Omental fat pad (tissue), 4 donors: ENCODE results near the gene SH3RF3. TPM values are rescaled to one million over a fixed set of nuclear protein-coding genes. Genes with fewer than 3 reads are reported as not detected.

Experiments used
- ATAC-seq: fragments of 150-250 bp; one replicate; pipeline ENCODE4 v1.9.1; 2016; ENCODE audit warnings: mild to moderate bottlenecking, moderate library complexity; ENCODE audit not compliant: low FRiP score
- DNase-seq: peaks from one replicate; pipeline ENCODE4 v3.0.0-alpha.2; 2019; ENCODE audit warnings: low spot score
- total RNA-seq, 4 donors: library from RNA; depleted of rRNA; stranded (reverse); fragments of >200 nt; gene quantifications; one replicate each; pipeline ENCODE4 v1.1.0, GENCODE V29; 2016
- TF ChIP-seq, protein P1 (sequence below), 3 donors: fragments of 450-650 bp; IDR thresholded peaks; one replicate each; pipeline ENCODE4 v1.5.1; 2016 to 2017; ENCODE audit warnings: antibody characterized with exemption in 3 of 3, mild to moderate bottlenecking in 3 of 3, moderate library complexity in 2 of 3

The SH3RF3 gene
- total RNA-seq, 4 donors from 2014 or later, result 6.5 to 16.6 (median 8.6) TPM

DNA sequence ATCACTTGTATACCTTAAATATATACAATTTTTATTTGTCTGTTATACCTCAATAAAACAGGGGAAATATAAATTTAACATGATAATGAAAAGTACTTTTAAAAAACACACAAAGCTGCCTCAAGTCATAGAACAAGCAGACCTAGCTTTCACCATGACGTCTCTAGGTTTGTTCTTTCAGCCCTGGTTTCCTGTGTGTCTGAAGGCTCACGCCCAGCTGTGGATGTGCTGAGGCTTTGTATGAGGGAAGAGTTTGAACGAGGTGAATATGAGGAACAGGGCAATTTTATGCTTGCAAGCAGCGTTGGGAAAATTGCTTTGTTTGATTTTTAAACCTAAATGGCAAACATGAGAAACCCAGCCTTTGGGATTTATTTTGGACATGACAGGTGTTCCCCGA is 15.3 kb downstream of the SH3RF3 start:
- TF ChIP-seq, protein P1, sequence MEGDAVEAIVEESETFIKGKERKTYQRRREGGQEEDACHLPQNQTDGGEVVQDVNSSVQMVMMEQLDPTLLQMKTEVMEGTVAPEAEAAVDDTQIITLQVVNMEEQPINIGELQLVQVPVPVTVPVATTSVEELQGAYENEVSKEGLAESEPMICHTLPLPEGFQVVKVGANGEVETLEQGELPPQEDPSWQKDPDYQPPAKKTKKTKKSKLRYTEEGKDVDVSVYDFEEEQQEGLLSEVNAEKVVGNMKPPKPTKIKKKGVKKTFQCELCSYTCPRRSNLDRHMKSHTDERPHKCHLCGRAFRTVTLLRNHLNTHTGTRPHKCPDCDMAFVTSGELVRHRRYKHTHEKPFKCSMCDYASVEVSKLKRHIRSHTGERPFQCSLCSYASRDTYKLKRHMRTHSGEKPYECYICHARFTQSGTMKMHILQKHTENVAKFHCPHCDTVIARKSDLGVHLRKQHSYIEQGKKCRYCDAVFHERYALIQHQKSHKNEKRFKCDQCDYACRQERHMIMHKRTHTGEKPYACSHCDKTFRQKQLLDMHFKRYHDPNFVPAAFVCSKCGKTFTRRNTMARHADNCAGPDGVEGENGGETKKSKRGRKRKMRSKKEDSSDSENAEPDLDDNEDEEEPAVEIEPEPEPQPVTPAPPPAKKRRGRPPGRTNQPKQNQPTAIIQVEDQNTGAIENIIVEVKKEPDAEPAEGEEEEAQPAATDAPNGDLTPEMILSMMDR (IDR thresholded peaks at IDR 0.05), result no peak
- no peak for DNase-seq
- ATAC-seq, result no peak

DNA sequence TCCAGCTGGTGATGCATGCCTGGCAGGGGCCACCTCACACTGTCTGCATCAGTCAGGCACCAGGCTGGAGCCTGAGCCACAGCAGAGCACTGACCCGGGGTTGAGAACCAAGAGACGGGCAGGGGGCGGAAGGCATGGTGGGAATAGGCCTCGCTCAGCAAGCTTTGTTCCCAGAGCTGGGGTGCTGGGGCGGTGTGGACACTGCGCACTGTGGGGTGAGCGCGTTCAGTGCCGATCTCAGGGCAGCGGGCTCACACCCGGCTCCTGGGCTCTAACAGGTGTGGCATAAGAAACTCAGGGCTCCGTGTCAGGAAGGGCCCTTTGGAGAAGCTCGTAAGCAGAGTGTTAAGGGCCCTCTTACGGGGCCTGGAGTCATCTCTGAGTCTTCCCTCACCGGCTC is 15.7 kb downstream of the SH3RF3 start:
- DNase-seq, result no peak
- no peak for ATAC-seq
- TF ChIP-seq, protein P1 (IDR thresholded peaks at IDR 0.05), result no peak

DNA sequence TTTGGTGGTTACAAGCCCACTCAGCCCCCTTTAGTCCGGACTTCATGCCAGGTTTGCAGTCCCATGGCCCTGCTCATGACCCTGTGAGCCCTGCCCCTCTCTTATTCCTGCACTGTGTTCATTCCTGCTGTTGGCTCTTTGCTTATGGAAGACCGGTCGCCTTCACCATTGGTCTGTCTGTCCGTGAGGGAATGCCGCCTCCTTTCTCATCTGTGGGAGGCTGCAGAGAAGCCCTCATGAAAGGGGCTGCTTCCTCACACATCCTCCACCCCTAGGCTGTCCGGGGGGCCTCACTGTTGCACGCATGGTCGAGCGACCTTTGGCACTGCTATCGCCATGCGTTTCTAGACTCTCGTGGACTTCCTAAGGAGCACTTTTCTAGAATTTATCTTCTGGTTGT is 16.3 kb downstream of the SH3RF3 start:
- TF ChIP-seq, protein P1 (IDR thresholded peaks at IDR 0.05), result no peak
- ATAC-seq (no peak), DNase-seq (no peak)

DNA sequence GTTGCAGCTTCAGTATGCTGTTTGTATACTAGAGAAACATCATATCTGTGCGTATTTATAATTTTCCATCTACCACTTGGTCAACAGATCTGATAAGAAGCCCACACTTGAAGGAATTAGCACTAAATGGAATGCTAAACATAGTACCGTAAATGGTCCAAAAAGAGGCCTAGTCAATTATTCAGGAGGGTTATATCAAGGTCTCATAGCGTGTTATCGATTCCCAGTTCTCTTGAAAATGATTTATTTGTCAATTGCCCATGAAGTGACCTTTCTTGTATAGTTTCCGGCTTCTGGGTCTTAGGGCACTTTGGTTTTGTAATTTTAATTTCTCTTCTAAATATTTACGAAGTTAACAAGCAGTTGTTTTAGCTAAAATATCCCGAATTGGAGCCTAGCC is 18.4 kb downstream of the SH3RF3 start:
- TF ChIP-seq, protein P1 (IDR thresholded peaks at IDR 0.05), result no peak
- ATAC-seq, result no peak
- DNase-seq, result no peak

DNA sequence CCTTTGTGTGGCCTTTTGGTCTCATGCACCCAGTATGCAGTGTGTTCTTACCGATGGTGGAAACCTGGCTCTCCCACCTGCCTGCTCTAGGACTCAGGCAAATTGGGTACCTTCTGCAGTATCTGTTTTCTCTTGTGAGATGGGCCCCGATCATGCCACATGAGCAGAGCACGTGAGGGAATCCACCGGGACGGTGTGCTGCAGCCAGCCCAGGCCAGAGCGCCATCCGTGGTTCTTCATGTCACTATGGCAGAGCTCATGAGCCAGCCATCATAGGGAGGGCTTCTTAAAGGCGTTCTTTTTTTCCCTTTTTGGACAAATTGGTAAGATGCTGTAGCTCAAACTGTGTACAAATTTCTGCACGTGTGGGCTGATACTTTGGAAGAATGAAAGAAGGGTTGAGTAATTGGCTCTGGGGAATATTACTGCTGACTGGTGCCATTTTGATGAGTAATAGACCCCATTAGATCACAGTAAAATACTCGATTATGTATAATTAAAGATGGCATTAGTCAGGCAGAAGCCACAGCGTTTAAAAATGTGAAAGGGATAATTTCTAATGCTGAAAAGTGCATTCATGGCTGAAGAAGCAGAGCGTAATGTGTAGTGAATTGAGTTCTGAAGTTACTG is 19.2 kb downstream of the SH3RF3 start:
- ATAC-seq, result no peak
- TF ChIP-seq, protein P1 (IDR thresholded peaks at IDR 0.05), result no peak

DNA sequence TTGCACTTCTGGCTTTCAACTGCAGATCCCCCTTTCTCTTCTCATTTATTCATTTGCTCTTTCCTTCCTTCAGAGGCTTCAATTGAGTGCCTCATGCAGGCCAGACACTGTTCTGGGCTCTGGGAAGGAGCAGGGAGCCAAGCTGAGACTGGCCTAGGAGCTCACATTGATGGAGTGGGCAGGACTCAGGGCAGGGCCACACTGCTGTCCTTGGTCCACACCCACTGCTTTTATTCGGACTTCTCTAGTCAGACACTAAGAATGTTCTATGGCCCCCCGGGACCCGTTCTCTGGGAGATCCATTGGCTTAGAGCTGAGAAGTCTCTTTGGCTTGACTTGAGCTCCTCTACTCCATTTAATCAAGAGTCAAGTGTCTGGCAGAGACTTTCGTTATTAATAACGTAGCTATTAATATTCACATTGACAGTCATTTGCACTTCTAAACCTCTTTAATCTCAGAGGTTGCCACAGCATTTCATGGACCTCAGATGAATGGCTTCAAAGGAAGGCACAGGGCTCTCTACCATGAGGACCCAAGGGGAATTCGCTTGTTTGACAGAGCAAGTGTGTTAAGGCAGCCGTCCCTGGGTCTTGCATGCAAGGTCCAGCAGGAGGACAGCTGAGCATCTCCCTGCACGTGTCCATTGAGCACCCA is 20.1 kb downstream of the SH3RF3 start:
- TF ChIP-seq, protein P1 (IDR thresholded peaks at IDR 0.05), result no peak
- DNase-seq (no peak), ATAC-seq (no peak)

More for the DNA sequence above, 19.2 kb downstream of the SH3RF3 start:
- no peak for DNase-seq

DNA sequence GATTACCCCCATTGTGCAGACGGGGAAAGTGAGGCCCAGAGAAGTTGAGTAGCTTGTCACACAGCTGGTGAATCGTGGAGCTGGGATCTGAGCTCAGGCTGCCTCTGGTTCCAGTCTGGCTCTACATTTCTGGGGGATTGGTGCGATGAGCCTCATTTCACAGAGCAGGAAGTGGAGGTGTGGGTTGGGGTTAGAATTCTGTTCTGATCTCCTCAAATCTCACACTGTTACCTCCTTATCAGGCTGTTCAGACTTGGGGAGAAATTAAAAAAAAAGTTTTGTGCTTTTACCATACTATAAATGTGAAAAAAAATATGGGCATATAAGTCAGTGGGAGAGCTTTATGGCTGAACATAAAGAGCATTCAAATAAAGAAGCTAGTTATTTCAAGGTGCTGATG is 21.6 kb downstream of the SH3RF3 start:
- TF ChIP-seq, protein P1 (IDR thresholded peaks at IDR 0.05), result no peak
- DNase-seq (no peak), ATAC-seq (no peak)
